ENCODE measurements around the gene CALML3. TPM values are rescaled to one million over a fixed set of nuclear protein-coding genes. Genes with fewer than 3 reads are reported as not detected.

CALML3 gene
- total RNA-seq, 2 experiments from 2014 or later = not detected

DNA sequence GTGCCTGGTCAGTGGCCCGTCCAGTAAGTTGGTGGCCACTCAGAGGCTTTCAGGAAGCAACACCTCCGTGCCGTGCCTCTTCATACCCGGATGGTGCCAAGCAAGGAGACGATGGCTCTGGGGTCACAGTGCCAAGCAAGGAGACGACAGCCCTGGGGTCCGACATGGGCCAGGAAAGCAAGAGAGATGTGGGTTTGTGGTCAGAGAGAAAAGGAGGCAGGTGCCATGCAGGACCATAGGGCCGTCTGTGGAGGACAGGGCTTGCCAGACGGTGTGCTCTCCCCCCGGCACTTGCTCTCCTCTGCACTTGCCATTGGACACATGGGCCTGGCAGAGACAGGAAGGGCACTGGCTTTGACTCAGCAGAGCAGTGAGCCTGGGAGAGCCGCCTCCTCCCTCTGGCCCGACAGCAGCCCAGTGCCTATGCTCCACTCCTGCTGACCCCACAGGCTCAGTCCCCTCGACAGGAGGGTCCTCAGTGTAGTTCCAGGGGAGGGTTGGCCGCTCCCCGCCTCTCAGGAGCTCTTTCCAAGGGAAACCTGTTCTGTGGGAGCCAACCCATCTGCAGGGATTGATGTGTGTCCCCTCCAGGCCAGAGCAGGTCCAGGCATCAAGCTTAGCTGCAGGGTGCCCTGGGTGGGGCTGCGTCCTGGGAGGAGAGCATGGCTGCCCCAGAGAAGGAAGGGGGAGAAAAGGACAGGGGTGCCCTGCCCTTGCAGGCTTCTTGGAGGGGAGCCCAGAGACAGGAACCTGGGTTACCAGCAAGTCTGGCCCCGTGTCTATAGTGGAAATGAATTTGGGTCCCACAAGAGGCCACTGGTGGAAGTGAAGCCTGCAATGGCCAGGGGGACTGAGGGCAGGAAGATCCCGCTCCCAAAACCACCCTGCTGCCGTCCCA, 17.8 kb upstream of the CALML3 start:
- ChIA-PET CTCF (ENCODE audit: unreplicated experiment) (interaction anchor here (0.5 kb wide), 1 partner anchor 42 kb away, joined by 4 read pairs; no protein-coding TSS in a partner anchor), POLR2A (no interaction called here)
- no peaks in the 10 kb centered on the region for H4K20me1 ChIP-seq (ENCODE audit: insufficient read depth, low read length)
- TF ChIP-seq EZH2phosphoT487 (IDR thresholded peaks at IDR 0.05; ENCODE audit: borderline replicate concordance, low read depth, low read length) (no peak), CTCF (conservative IDR thresholded peaks at IDR 0.05; ENCODE audit: low read length) (no peak)
- no peaks in the 10 kb centered on the region for H3K9me2 ChIP-seq (ENCODE audit: insufficient read depth, low read length)
- H3K4me3 ChIP-seq (ENCODE audit: low read depth, low read length, poor library complexity, severe bottlenecking) = no peak overlapping the region
- no peak overlapping the region for H2AFZ ChIP-seq (ENCODE audit: low read length)
- no peak for DNase-seq (ENCODE audit: low spot score)
- H3K36me3 ChIP-seq (ENCODE audit: insufficient read depth, low read length) = no peaks in the 10 kb centered on the region
- H3K27ac ChIP-seq (ENCODE audit: low read depth, low read length, poor library complexity, severe bottlenecking) = no peak overlapping the region
- H3K9me3 ChIP-seq (ENCODE audit: low read length) = no peaks in the 10 kb centered on the region
- BruUV-seq (replicated peaks) = no TSS peak
- H3K4me2 ChIP-seq (ENCODE audit: low read length) = no peak overlapping the region
- no peaks in the 10 kb centered on the region for H3K79me2 ChIP-seq (ENCODE audit: insufficient read depth, low read depth, low read length)
- intact Hi-C loops (cut with micrococcal nuclease; ENCODE audit: unreplicated experiment) = no loop called here
- H3K4me1 ChIP-seq (ENCODE audit: insufficient read depth, low read length, poor library complexity, severe bottlenecking) = no peaks in the 10 kb centered on the region

DNA sequence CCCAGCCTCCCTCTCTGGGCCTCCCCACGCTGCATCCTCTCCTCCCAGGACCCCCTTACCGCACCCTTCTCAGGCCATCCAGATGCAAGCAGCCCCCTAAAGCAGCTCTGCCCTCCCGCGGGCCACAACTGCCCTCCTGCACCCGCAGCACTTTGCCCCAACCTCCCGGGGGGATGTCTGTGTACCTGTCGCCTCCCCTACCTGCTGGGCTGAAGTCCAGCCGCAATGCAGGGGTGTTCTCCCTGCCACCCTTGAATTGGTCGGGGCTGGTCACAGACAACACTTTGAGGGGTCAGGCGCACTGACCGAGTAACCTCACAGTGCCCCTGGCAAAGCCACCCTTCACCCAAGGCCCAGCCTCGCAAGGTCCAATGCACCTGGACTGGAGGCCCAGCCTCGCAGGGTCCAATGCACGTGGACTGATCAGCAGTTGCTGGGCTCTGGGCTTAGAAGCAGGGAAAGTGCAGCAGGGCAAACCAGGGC, 17.1 kb upstream of the CALML3 start:
- H3K79me2 ChIP-seq (ENCODE audit: insufficient read depth, low read depth, low read length) = no peaks in the 10 kb centered on the region
- no TSS peak for BruUV-seq (replicated peaks)
- DNase-seq (ENCODE audit: low spot score) = no peak
- H4K20me1 ChIP-seq (ENCODE audit: insufficient read depth, low read length) = no peaks in the 10 kb centered on the region
- H3K4me3 ChIP-seq (ENCODE audit: low read depth, low read length, poor library complexity, severe bottlenecking) = no peak overlapping the region
- H3K9me2 ChIP-seq (ENCODE audit: insufficient read depth, low read length) = no peaks in the 10 kb centered on the region
- H3K36me3 ChIP-seq (ENCODE audit: insufficient read depth, low read length) = no peaks in the 10 kb centered on the region
- ChIA-PET CTCF (ENCODE audit: unreplicated experiment) (no interaction called here), POLR2A (interaction anchor here (1.2 kb wide), 1 partner anchor 11 kb away, joined by 4 read pairs; no protein-coding TSS in a partner anchor)
- no peak overlapping the region for H3K4me2 ChIP-seq (ENCODE audit: low read length)
- no peak overlapping the region for H3K27ac ChIP-seq (ENCODE audit: low read depth, low read length, poor library complexity, severe bottlenecking)
- intact Hi-C loops (cut with micrococcal nuclease; ENCODE audit: unreplicated experiment) = no loop called here
- H3K9me3 ChIP-seq (ENCODE audit: low read length) = no peaks in the 10 kb centered on the region
- H3K4me1 ChIP-seq (ENCODE audit: insufficient read depth, low read length, poor library complexity, severe bottlenecking) = no peaks in the 10 kb centered on the region
- TF ChIP-seq EZH2phosphoT487 (IDR thresholded peaks at IDR 0.05; ENCODE audit: borderline replicate concordance, low read depth, low read length) (no peak), CTCF (conservative IDR thresholded peaks at IDR 0.05; ENCODE audit: low read length) (no peak)
- no peak overlapping the region for H2AFZ ChIP-seq (ENCODE audit: low read length)

DNA sequence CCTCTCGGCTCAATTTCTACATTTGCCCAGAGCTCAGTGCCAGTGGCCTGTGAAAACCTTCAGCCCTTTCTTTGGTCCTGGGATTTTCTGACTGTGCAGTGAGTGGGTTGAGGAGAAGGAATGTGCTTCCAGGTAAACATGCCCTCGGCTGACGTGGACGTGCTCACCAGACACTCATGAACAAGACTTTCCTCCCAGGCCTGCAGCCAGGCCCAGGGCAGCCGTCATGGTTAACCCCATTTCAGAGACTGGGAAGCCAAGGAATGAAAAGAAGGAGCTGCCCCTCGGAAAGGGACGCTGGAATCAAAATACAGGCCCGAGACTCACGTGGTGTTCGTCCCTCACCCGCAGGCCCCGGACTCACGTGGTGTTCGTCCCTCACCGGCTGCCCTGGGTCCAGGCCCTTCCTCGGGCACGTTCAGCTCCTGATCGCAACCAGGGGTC, 16.6 kb upstream of the CALML3 start:
- H3K4me2 ChIP-seq (ENCODE audit: low read length) = no peak overlapping the region
- TF ChIP-seq EZH2phosphoT487 (IDR thresholded peaks at IDR 0.05; ENCODE audit: borderline replicate concordance, low read depth, low read length) (no peak), CTCF (conservative IDR thresholded peaks at IDR 0.05; ENCODE audit: low read length) (no peak)
- ChIA-PET POLR2A (interaction anchor here (1.2 kb wide), 1 partner anchor 11 kb away, joined by 4 read pairs; no protein-coding TSS in a partner anchor), CTCF (ENCODE audit: unreplicated experiment) (no interaction called here)
- no peaks in the 10 kb centered on the region for H3K9me3 ChIP-seq (ENCODE audit: low read length)
- DNase-seq (ENCODE audit: low spot score) = no peak
- H3K9me2 ChIP-seq (ENCODE audit: insufficient read depth, low read length) = no peaks in the 10 kb centered on the region
- H3K36me3 ChIP-seq (ENCODE audit: insufficient read depth, low read length) = no peaks in the 10 kb centered on the region
- H4K20me1 ChIP-seq (ENCODE audit: insufficient read depth, low read length) = no peaks in the 10 kb centered on the region
- no peaks in the 10 kb centered on the region for H3K79me2 ChIP-seq (ENCODE audit: insufficient read depth, low read depth, low read length)
- H3K27ac ChIP-seq (ENCODE audit: low read depth, low read length, poor library complexity, severe bottlenecking) = no peak overlapping the region
- no TSS peak for BruUV-seq (replicated peaks)
- H3K4me3 ChIP-seq (ENCODE audit: low read depth, low read length, poor library complexity, severe bottlenecking) = no peak overlapping the region
- H3K4me1 ChIP-seq (ENCODE audit: insufficient read depth, low read length, poor library complexity, severe bottlenecking) = no peaks in the 10 kb centered on the region
- intact Hi-C loops (cut with micrococcal nuclease; ENCODE audit: unreplicated experiment) = no loop called here
- H2AFZ ChIP-seq (ENCODE audit: low read length) = no peak overlapping the region
